HepG2 (cell line): ENCODE measurements around the gene LTA. TPM values are rescaled to one million over a fixed set of nuclear protein-coding genes. Genes with fewer than 3 reads are reported as not detected.
A peak's percentile ranks its signal among the peaks of the same experiment; 100 is the strongest.

ENCODE experiments used
- BHLHE40 ChIP-seq: IDR thresholded peaks from 2 replicates; pipeline ENCODE4 v1.6.1; 2011; ENCODE audit warnings: low read length, improper control_type of control experiment
- BRD4 ChIP-seq: sonication (generic); formaldehyde crosslinking; IDR thresholded peaks from 2 replicates; pipeline ENCODE4 v1.4.0; 2020; ENCODE audit warnings: missing genetic modification reagents
- CC2D1A ChIP-seq: sonication (generic); formaldehyde crosslinking; IDR thresholded peaks from 2 replicates; pipeline ENCODE4 v1.8.1; 2023; ENCODE audit warnings: mild to moderate bottlenecking, missing genetic modification reagents
- FOXK2 ChIP-seq: fragments of 450-650 bp; IDR thresholded peaks from 2 replicates; pipeline ENCODE4 v1.6.1; 2016
- HHEX ChIP-seq: IDR thresholded peaks from 2 replicates; pipeline ENCODE4 v1.6.1; 2016; ENCODE audit warnings: control low read depth
- PHF5A ChIP-seq: IDR thresholded peaks from one replicate; pipeline ENCODE4 v1.6.1; 2018; ENCODE audit warnings: low read depth, missing genetic modification reagents; ENCODE audit not compliant: unreplicated experiment
- SPEN ChIP-seq: sonication (generic); formaldehyde crosslinking; IDR thresholded peaks from 2 replicates; pipeline ENCODE4 v1.5.1; 2020; ENCODE audit warnings: low read depth, mild to moderate bottlenecking, missing genetic modification reagents
- TCF12 ChIP-seq, 2 experiments: fragments of 450-650 bp in 1 of 2; sonication (generic) in 1 of 2; formaldehyde crosslinking in 1 of 2; IDR thresholded peaks; 2 replicates each; pipeline versions ENCODE4 v1.6.1 to v1.8.0; 2017 to 2022; ENCODE audit warnings: antibody characterized with exemption in 1 of 2, mild to moderate bottlenecking in 1 of 2, missing genetic modification reagents in 1 of 2, moderate library complexity in 1 of 2
- TEAD2 ChIP-seq: sonication (generic); formaldehyde crosslinking; IDR thresholded peaks from 2 replicates; pipeline ENCODE4 v1.9.0; 2021; ENCODE audit warnings: missing genetic modification reagents
- ZMYM3 ChIP-seq: sonication (generic); formaldehyde crosslinking; IDR thresholded peaks from 2 replicates; pipeline ENCODE4 v1.5.1; 2020; ENCODE audit warnings: mild to moderate bottlenecking, missing genetic modification reagents
- ZMYM4 ChIP-seq: sonication (generic); formaldehyde crosslinking; IDR thresholded peaks from 2 replicates; pipeline ENCODE4 v1.8.1; 2023; ENCODE audit warnings: mild to moderate bottlenecking, missing genetic modification reagents
- ZNF510 ChIP-seq: sonication (generic); formaldehyde crosslinking; IDR thresholded peaks from 2 replicates; pipeline ENCODE4 v1.4.0; 2020; ENCODE audit warnings: low read depth, mild to moderate bottlenecking, missing genetic modification reagents
- ZNF776 ChIP-seq: sonication (generic); formaldehyde crosslinking; IDR thresholded peaks from 2 replicates; pipeline ENCODE4 v1.4.0; 2020; ENCODE audit warnings: mild to moderate bottlenecking, missing genetic modification reagents
- polyA plus RNA-seq, 8 experiments: library from polyadenylated mRNA; depleted of rRNA in 3 of 8; stranded (reverse) in 7 of 8; unstranded in 1 of 8; fragments of >200 nt; fragmentation: Illumina TruSeq in 4 of 8; extraction: Trizol in 4 of 8; gene quantifications; 2 replicates each; pipeline versions ENCODE4 v1.2.1 to v1.2.3, GENCODE V29; 2011 to 2016; ENCODE audit warnings: low read depth in 4 of 8, missing spikeins in 1 of 8, mixed read lengths in 1 of 8; ENCODE audit not compliant: insufficient read depth in 1 of 8
- total RNA-seq, 5 experiments: library from RNA; depleted of rRNA; stranded (reverse); fragments of >200 nt; fragmentation: Illumina TruSeq; extraction: Trizol; gene quantifications; 2 replicates each; pipeline ENCODE4 v1.2.3, GENCODE V29; 2016; ENCODE audit warnings: low read depth in 1 of 5
- TF ChIP-seq, protein P1 (sequence below): sonication (generic); formaldehyde crosslinking; IDR thresholded peaks from 2 replicates; pipeline ENCODE4 v1.4.0; 2020; ENCODE audit warnings: missing genetic modification reagents, mild to moderate bottlenecking, borderline replicate concordance
- TF ChIP-seq, protein P2 (sequence below): sonication (generic); formaldehyde crosslinking; IDR thresholded peaks from 2 replicates; pipeline ENCODE4 v1.8.1; 2022; ENCODE audit warnings: low read depth, mild to moderate bottlenecking, missing genetic modification reagents
- TF ChIP-seq, protein P3 (sequence below): sonication (generic); formaldehyde crosslinking; IDR thresholded peaks from 2 replicates; pipeline ENCODE4 v1.5.1; 2020; ENCODE audit warnings: missing genetic modification reagents, mild to moderate bottlenecking, borderline replicate concordance
- TF ChIP-seq, protein P4 (sequence below): sonication (generic); formaldehyde crosslinking; IDR thresholded peaks from 2 replicates; pipeline ENCODE4 v1.4.0; 2020; ENCODE audit warnings: mild to moderate bottlenecking, missing genetic modification reagents, borderline replicate concordance

Gene LTA
- total and polyA plus RNA-seq, 2 of the 13 experiments (the other 11 are each of a cell fraction or from before 2014, with no cell fraction given) = 0.09 TPM; not detected in 1

DNA sequence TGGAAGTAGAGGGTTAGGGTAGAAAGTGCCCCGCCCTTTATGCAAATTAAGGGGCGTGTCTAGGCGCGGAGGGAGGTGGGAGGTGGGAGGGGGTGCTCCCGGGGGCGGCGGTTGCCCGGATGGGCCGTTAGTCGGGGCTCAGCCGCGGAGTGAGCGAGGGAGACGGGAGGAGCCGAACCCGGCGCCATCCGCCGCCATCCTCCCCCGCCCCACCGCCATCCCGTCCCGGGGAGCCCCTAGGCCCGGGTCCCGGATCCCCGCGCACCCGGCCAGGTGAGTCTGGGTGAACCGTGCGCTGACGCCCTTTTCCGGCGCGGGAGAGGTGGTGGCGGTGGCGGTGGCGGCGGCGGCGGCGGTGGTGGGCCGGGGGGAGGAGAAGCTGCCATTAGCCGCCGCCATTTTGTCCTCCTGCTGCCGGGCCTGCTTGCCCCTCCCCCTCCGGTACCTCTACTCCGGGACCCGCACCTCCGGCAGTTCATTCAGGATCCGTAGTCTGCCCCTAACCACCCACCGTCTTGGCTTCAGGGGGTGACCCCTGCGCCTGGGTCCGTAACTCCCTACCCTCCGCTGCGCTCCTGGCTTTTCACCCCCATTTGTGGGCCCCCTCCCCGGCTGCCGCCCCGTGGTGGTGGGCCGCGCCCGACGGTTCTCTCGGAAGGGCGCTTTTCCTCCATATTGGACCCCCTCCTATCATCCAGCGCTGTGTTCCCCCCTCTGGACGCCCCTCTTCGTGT, 48.7 kb downstream of the LTA start, which contains the start of gene PRRC2A (continued):
- no peak for TF ChIP-seq ZMYM4 (CRISPR knock-in tag)
- TF ChIP-seq BRD4 = peak; percentile 97
- no peak for TF ChIP-seq ZMYM3 (CRISPR knock-in tag)
- TF ChIP-seq TCF12 (IDR thresholded peaks at IDR 0.05) = no peak
- TF ChIP-seq TCF12 (CRISPR knock-in tag; IDR thresholded peaks at IDR 0.05) = peak; percentile 81; the same call in 1 of the 2 replicates
- TF ChIP-seq FOXK2 = no peak
- no peak for TF ChIP-seq BHLHE40
- TF ChIP-seq TEAD2 (CRISPR knock-in tag) = no peak
- TF ChIP-seq, protein P1, sequence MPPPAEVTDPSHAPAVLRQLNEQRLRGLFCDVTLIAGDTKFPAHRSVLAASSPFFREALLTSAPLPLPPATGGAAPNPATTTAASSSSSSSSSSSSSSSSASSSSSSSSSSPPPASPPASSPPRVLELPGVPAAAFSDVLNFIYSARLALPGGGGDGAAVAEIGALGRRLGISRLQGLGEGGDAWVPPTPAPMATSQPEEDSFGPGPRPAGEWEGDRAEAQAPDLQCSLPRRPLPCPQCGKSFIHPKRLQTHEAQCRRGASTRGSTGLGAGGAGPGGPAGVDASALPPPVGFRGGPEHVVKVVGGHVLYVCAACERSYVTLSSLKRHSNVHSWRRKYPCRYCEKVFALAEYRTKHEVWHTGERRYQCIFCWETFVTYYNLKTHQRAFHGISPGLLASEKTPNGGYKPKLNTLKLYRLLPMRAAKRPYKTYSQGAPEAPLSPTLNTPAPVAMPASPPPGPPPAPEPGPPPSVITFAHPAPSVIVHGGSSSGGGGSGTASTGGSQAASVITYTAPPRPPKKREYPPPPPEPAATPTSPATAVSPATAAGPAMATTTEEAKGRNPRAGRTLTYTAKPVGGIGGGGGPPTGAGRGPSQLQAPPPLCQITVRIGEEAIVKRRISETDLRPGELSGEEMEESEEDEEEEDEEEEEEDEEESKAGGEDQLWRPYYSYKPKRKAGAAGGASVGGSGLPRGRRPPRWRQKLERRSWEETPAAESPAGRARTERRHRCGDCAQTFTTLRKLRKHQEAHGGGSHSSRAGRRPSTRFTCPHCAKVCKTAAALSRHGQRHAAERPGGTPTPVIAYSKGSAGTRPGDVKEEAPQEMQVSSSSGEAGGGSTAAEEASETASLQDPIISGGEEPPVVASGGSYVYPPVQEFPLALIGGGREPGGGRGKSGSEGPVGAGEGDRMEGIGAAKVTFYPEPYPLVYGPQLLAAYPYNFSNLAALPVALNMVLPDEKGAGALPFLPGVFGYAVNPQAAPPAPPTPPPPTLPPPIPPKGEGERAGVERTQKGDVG = peak; percentile 76; the same call in 1 of the 2 replicates
- TF ChIP-seq HHEX (CRISPR knock-in tag) = no peak
- TF ChIP-seq ZNF510 (CRISPR knock-in tag) = no peak
- TF ChIP-seq, protein P2, sequence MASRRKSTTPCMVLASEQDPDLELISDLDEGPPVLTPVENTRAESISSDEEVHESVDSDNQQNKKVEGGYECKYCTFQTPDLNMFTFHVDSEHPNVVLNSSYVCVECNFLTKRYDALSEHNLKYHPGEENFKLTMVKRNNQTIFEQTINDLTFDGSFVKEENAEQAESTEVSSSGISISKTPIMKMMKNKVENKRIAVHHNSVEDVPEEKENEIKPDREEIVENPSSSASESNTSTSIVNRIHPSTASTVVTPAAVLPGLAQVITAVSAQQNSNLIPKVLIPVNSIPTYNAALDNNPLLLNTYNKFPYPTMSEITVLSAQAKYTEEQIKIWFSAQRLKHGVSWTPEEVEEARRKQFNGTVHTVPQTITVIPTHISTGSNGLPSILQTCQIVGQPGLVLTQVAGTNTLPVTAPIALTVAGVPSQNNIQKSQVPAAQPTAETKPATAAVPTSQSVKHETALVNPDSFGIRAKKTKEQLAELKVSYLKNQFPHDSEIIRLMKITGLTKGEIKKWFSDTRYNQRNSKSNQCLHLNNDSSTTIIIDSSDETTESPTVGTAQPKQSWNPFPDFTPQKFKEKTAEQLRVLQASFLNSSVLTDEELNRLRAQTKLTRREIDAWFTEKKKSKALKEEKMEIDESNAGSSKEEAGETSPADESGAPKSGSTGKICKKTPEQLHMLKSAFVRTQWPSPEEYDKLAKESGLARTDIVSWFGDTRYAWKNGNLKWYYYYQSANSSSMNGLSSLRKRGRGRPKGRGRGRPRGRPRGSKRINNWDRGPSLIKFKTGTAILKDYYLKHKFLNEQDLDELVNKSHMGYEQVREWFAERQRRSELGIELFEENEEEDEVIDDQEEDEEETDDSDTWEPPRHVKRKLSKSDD (CRISPR knock-in tag) = peak; percentile 94
- TF ChIP-seq CC2D1A = no peak
- TF ChIP-seq PHF5A (CRISPR knock-in tag) = peak; percentile 65
- TF ChIP-seq, protein P3, sequence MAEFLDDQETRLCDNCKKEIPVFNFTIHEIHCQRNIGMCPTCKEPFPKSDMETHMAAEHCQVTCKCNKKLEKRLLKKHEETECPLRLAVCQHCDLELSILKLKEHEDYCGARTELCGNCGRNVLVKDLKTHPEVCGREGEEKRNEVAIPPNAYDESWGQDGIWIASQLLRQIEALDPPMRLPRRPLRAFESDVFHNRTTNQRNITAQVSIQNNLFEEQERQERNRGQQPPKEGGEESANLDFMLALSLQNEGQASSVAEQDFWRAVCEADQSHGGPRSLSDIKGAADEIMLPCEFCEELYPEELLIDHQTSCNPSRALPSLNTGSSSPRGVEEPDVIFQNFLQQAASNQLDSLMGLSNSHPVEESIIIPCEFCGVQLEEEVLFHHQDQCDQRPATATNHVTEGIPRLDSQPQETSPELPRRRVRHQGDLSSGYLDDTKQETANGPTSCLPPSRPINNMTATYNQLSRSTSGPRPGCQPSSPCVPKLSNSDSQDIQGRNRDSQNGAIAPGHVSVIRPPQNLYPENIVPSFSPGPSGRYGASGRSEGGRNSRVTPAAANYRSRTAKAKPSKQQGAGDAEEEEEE (CRISPR knock-in tag) = no peak
- TF ChIP-seq ZNF776 = peak; percentile 67
- TF ChIP-seq, protein P4, sequence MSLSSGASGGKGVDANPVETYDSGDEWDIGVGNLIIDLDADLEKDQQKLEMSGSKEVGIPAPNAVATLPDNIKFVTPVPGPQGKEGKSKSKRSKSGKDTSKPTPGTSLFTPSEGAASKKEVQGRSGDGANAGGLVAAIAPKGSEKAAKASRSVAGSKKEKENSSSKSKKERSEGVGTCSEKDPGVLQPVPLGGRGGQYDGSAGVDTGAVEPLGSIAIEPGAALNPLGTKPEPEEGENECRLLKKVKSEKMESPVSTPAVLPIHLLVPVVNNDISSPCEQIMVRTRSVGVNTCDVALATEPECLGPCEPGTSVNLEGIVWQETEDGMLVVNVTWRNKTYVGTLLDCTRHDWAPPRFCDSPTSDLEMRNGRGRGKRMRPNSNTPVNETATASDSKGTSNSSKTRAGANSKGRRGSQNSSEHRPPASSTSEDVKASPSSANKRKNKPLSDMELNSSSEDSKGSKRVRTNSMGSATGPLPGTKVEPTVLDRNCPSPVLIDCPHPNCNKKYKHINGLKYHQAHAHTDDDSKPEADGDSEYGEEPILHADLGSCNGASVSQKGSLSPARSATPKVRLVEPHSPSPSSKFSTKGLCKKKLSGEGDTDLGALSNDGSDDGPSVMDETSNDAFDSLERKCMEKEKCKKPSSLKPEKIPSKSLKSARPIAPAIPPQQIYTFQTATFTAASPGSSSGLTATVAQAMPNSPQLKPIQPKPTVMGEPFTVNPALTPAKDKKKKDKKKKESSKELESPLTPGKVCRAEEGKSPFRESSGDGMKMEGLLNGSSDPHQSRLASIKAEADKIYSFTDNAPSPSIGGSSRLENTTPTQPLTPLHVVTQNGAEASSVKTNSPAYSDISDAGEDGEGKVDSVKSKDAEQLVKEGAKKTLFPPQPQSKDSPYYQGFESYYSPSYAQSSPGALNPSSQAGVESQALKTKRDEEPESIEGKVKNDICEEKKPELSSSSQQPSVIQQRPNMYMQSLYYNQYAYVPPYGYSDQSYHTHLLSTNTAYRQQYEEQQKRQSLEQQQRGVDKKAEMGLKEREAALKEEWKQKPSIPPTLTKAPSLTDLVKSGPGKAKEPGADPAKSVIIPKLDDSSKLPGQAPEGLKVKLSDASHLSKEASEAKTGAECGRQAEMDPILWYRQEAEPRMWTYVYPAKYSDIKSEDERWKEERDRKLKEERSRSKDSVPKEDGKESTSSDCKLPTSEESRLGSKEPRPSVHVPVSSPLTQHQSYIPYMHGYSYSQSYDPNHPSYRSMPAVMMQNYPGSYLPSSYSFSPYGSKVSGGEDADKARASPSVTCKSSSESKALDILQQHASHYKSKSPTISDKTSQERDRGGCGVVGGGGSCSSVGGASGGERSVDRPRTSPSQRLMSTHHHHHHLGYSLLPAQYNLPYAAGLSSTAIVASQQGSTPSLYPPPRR (CRISPR knock-in tag) = no peak
- TF ChIP-seq SPEN (CRISPR knock-in tag) = peak; percentile 80; the same call in 1 of the 2 replicates
